Endothelial cell of umbilical vein (primary cell): ENCODE results near the gene LCE1D. TPM values are rescaled to one million over a fixed set of nuclear protein-coding genes. Genes with fewer than 3 reads are reported as not detected.

Experiments
- BruUV-seq: library from RNA; stranded (reverse); fragments of 400-500 nt; replicated peaks from 2 replicates; lab custom pipeline; 2021; lab: Mats Ljungman, UMichigan
- CTCF ChIA-PET: fragments of 300-600, 350-600 bp; sonication (Branson Sonifier 250); formaldehyde crosslinking; loops from one replicate; lab custom pipeline; 2021; ENCODE audit warnings: antibody characterized with exemption, inconsistent platforms; lab: Charles Lee
- POLR2A ChIA-PET: fragments of 300-600, 350-600 bp; sonication (Branson Sonifier 250); formaldehyde crosslinking; loops from one replicate; lab custom pipeline; 2021; ENCODE audit warnings: antibody characterized with exemption, inconsistent platforms; lab: Charles Lee
- DNase-seq: peaks from one replicate; pipeline ENCODE4 v3.0.0-alpha.2; 2011; ENCODE audit warnings: low read depth, low spot score
- FAIRE-seq: peaks from 2 replicates; lab custom pipeline; 2011; peaks lifted over from hg19 to GRCh38; lab: Jason Lieb, UNC
- H2AFZ ChIP-seq: 2 replicates; pipeline ENCODE4 v1.6.0; 2012; ENCODE audit warnings: low read depth, low read length, control low read depth, inconsistent platforms
- H3K27ac ChIP-seq: 2 replicates; pipeline ENCODE4 v1.5.1; 2011; ENCODE audit warnings: low read depth, mild to moderate bottlenecking, control low read depth, low read length, moderate library complexity; ENCODE audit not compliant: insufficient read depth
- H3K27me3 ChIP-seq, 2 experiments: 2 replicates each; pipeline versions ENCODE4 v1.6.0 to v1.6.1; 2011; ENCODE audit warnings: low read length in 2 of 2, mixed read lengths in 1 of 2; ENCODE audit not compliant: control insufficient read depth in 2 of 2, insufficient read depth in 2 of 2
- H3K36me3 ChIP-seq, 2 experiments: 2 replicates in 1 of 2; 3 replicates in 1 of 2; pipeline ENCODE4 v1.5.1; 2011; ENCODE audit warnings: low read length in 2 of 2, mild to moderate bottlenecking in 1 of 2, moderate library complexity in 1 of 2; ENCODE audit not compliant: control insufficient read depth in 2 of 2, insufficient read depth in 2 of 2; ENCODE audit errors: extremely low read depth in 1 of 2
- H3K4me1 ChIP-seq: 3 replicates; pipeline ENCODE4 v1.5.1; 2011; ENCODE audit warnings: mild to moderate bottlenecking, low read length; ENCODE audit not compliant: control insufficient read depth, insufficient read depth; ENCODE audit errors: extremely low read depth
- H3K4me2 ChIP-seq: 2 replicates; pipeline ENCODE4 v1.6.1; 2011; ENCODE audit warnings: low read length, control low read depth, mixed read lengths; ENCODE audit not compliant: insufficient read depth
- H3K4me3 ChIP-seq, 3 experiments: fragments of 200-600 bp in 1 of 3; sonication (generic), shearing (Covaris generic) in 1 of 3; replicated peaks in 1 of 3; 2 replicates each; pipeline ENCODE4 v1.5.1; 2011 to 2016; ENCODE audit warnings: control low read depth in 3 of 3, low read length in 3 of 3, mild to moderate bottlenecking in 2 of 3, inconsistent platforms in 1 of 3, low read depth in 1 of 3, moderate library complexity in 1 of 3; ENCODE audit not compliant: insufficient read depth in 1 of 3
- H3K79me2 ChIP-seq: 2 replicates; pipeline ENCODE4 v1.6.0; 2012; ENCODE audit warnings: low read length, inconsistent platforms; ENCODE audit not compliant: control insufficient read depth, insufficient read depth
- H3K9ac ChIP-seq: replicated peaks from 2 replicates; pipeline ENCODE3; 2011; ENCODE audit warnings: low read length, control low read depth; ENCODE audit not compliant: insufficient read depth; ENCODE audit errors: extremely low read depth
- H3K9me1 ChIP-seq: replicated peaks from 3 replicates; pipeline ENCODE4 v1.6.0; 2011; ENCODE audit warnings: mild to moderate bottlenecking, low read length; ENCODE audit not compliant: control insufficient read depth, insufficient read depth; ENCODE audit errors: extremely low read depth
- H3K9me3 ChIP-seq: replicated peaks from 2 replicates; pipeline ENCODE4 v1.5.1; 2012; ENCODE audit warnings: low read length, inconsistent platforms; ENCODE audit not compliant: control insufficient read depth, insufficient read depth
- H4K20me1 ChIP-seq: replicated peaks from 2 replicates; pipeline ENCODE3; 2011; ENCODE audit warnings: mild to moderate bottlenecking, low read length; ENCODE audit not compliant: control insufficient read depth, insufficient read depth; ENCODE audit errors: extremely low read depth
- CTCF ChIP-seq, 2 donors: IDR thresholded peaks; 1 replicate in 1 of 2; 2 replicates in 1 of 2; pipeline ENCODE4 v1.5.1; 2011; ENCODE audit warnings: low read length in 2 of 2, mild to moderate bottlenecking in 2 of 2, moderate library complexity in 2 of 2, control low read depth in 1 of 2, inconsistent platforms in 1 of 2, low read depth in 1 of 2; ENCODE audit not compliant: insufficient read depth in 1 of 2; ENCODE audit errors: extremely low read depth in 1 of 2
- EZH2 ChIP-seq: IDR thresholded peaks from 2 replicates; pipeline ENCODE4 v1.6.1; 2012; ENCODE audit warnings: borderline replicate concordance, low read depth, mild to moderate bottlenecking, moderate library complexity, low read length, inconsistent platforms; ENCODE audit not compliant: severe bottlenecking
- FOS ChIP-seq: IDR thresholded peaks from 2 replicates; pipeline ENCODE4 v1.6.1; 2011; ENCODE audit warnings: mild to moderate bottlenecking, low read length, moderate library complexity, borderline replicate concordance; ENCODE audit not compliant: insufficient read depth
- JUN ChIP-seq: IDR thresholded peaks from 2 replicates; pipeline ENCODE4 v1.6.1; 2011; ENCODE audit warnings: borderline replicate concordance, low read depth; ENCODE audit not compliant: insufficient read length, insufficient read depth
- MAX ChIP-seq: IDR thresholded peaks from 2 replicates; pipeline ENCODE4 v1.6.1; 2011; ENCODE audit not compliant: insufficient read depth, insufficient read length
- MYC ChIP-seq: IDR thresholded peaks from one replicate; pipeline ENCODE4 v1.6.1; 2011; ENCODE audit warnings: mild to moderate bottlenecking, low read depth, low read length
- POLR2AphosphoS5 ChIP-seq: IDR thresholded peaks from 2 replicates; pipeline ENCODE4 v1.6.1; 2012; ENCODE audit warnings: low read depth, mild to moderate bottlenecking, control low read depth, low read length, moderate library complexity; ENCODE audit not compliant: insufficient read depth
- dilution Hi-C: fragments of 300-500 bp; cut with MboI; formaldehyde crosslinking; loops from one replicate; pipeline ENCODE4 v1.15.0; 2019; ENCODE audit warnings: low sequenced_read_pairs; ENCODE audit not compliant: extremely low pct_ligation_motif_present
- intact Hi-C: fragments of 100-400 bp; cut with micrococcal nuclease; formaldehyde crosslinking; loops from one replicate; pipeline ENCODE4 v1.10.0; 2022
- polyA plus RNA-seq, 4 experiments: library from polyadenylated mRNA; depleted of rRNA in 3 of 4; stranded (reverse) in 3 of 4; unstranded in 1 of 4; fragments of >200 nt; gene quantifications; 2 replicates each; pipeline versions ENCODE4 v1.2.1 to v1.2.3, GENCODE V29; 2011 to 2012; ENCODE audit warnings: missing spikeins in 1 of 4
- total RNA-seq: library from RNA; stranded (reverse); gene quantifications from 2 replicates; pipeline ENCODE4 v1.2.3, GENCODE V29; 2021

The LCE1D gene
- total and polyA plus RNA-seq, 2 donors (not counting 3 experiments of a cell fraction or from before 2014, with no cell fraction given): not detected

- BruUV-seq: no TSS peak
- H3K9me3 ChIP-seq: no peaks in the 10 kb centered on the region
- no peak overlapping the region for H3K27ac ChIP-seq
- no peak overlapping the region for H3K9ac ChIP-seq
- H3K4me3 ChIP-seq: no peak overlapping the region
- FAIRE-seq (no peak), DNase-seq (no peak)
- ChIA-PET CTCF (no interaction called here), POLR2A (no interaction called here)
- dilution Hi-C loops (no loop called here), intact Hi-C loops (no loop called here)
- no peaks in the 10 kb centered on the region for H3K79me2 ChIP-seq
- H2AFZ ChIP-seq: no peak overlapping the region
- no peak for TF ChIP-seq FOS
- no peaks in the 10 kb centered on the region for H4K20me1 ChIP-seq
- no peaks in the 10 kb centered on the region for H3K9me1 ChIP-seq
- H3K4me2 ChIP-seq: no peak overlapping the region
- H3K4me1 ChIP-seq: no peaks in the 10 kb centered on the region
- H3K36me3 ChIP-seq: no peaks in the 10 kb centered on the region
- no peaks in the 10 kb centered on the region for H3K27me3 ChIP-seq
Observed at GRCh38 chr1:152811050-152811449, 14.5 kb downstream of the LCE1D start.

- no peak within 1 kb of the TSS for H2AFZ ChIP-seq
- TF ChIP-seq MAX: no peak
- no peak for TF ChIP-seq CTCF (IDR thresholded peaks at IDR 0.05; ENCODE audit: extremely low read depth in 1 of 2, insufficient read depth in 1 of 2, low read depth in 1 of 2, low read length in 2 of 2)
- TF ChIP-seq JUN: no peak
- TF ChIP-seq FOS: no peak
- no peak for TF ChIP-seq MYC
- no peak for TF ChIP-seq EZH2
- TF ChIP-seq POLR2AphosphoS5: no peak
- intact Hi-C loops (no loop called here), dilution Hi-C loops (no loop called here)
- BruUV-seq: no TSS peak
- FAIRE-seq (no peak), DNase-seq (no peak)
- H3K4me3 ChIP-seq: no peak within 1 kb of the TSS
- ChIA-PET CTCF (no interaction called here), POLR2A (no interaction called here)
- no peaks in the 10 kb centered on the region for H3K9me3 ChIP-seq
- H3K9ac ChIP-seq: no peak within 1 kb of the TSS
- no peaks in the 10 kb centered on the region for H3K4me1 ChIP-seq
- no peak within 1 kb of the TSS for H3K4me2 ChIP-seq
- no peaks in the 10 kb centered on the region for H3K27me3 ChIP-seq
- no peak within 1 kb of the TSS for H3K27ac ChIP-seq
- no peaks in the 10 kb centered on the region for H3K36me3 ChIP-seq
- no peaks in the 10 kb centered on the region for H3K79me2 ChIP-seq
- no peaks in the 10 kb centered on the region for H4K20me1 ChIP-seq
- no peaks in the 10 kb centered on the region for H3K9me1 ChIP-seq
Observed at GRCh38 chr1:152811671-152812070, 15.2 kb downstream of the LCE1D start, which contains the start of gene LCE1B. Gene LCE1B (plus strand): TSS chr1:152811971. CDS start chr1:152812447, 476 bp downstream.
